CD4-positive, alpha-beta T cell treated with Interleukin-21 for 1 hour (primary cell): ENCODE results near the gene NUP188.

Experiments used
- DNase-seq: peaks from one replicate; pipeline ENCODE4 v3.0.0-alpha.2; 2020

NUP188 gene

DNA sequence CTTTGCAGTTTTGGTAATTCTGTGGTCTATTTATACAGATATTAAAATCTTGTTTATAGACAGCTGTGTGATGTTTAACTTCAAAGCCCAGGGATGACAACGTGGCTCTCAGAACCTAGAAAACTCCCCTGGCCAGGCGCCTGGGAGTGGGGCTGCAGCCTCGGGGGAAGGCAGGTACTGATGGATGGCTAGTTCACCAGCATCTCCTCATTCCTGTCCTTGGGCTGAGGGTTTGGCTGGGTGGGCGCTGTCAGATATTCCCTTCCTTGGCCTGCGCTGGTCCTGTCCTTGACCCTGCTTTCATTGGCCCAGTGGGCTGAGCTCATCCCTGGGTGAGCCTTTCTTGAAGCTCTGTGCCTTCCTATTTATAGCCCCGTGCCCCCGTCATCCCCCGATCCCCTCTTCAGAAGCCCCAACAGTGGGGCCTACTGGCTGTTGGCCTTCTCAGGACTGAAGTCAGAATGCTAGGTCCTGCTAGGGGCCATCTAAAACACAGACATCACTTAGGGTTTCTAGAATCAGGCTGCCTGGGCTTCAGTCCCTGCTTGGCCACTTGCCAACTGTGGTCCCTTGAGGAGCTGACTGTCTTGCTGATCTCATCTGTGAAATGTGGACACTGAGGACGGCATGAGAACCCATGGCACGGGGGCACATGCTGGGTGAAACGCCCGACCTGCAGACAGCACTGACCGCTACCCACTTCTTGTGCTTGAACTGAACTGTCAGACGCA lies 59.7 kb downstream of the NUP188 start:
- DNase-seq, result no peak

- DNase-seq, result no peak
These were observed 60.4 kb downstream of the NUP188 start for GRCh38 chr9:129007766-129008468.

DNA sequence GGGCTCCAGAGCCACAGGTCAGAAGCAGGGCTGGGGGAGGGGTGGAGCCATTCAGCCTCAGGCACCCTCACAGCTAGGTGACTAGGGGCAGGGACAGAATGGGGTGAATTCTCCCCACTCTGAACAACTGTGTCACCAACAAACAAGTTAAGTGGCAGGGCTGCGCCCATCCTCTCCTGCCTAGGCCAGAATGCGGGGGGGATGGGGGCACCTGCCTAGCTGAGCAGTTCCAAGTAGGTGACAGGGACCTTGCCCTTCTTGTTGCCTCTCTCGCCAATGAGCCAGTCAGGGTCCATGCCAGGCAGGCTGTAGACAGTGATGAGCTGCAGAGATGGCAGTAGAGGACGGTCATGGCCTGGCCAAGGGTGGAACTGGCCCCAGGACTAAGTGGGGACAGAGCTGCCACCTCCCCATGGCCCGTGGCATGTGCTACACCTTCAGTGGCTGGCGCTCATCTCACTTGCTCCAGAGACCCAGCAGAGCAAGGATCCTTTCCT lies 61.0 kb downstream of the NUP188 start:
- no peak for DNase-seq

DNA sequence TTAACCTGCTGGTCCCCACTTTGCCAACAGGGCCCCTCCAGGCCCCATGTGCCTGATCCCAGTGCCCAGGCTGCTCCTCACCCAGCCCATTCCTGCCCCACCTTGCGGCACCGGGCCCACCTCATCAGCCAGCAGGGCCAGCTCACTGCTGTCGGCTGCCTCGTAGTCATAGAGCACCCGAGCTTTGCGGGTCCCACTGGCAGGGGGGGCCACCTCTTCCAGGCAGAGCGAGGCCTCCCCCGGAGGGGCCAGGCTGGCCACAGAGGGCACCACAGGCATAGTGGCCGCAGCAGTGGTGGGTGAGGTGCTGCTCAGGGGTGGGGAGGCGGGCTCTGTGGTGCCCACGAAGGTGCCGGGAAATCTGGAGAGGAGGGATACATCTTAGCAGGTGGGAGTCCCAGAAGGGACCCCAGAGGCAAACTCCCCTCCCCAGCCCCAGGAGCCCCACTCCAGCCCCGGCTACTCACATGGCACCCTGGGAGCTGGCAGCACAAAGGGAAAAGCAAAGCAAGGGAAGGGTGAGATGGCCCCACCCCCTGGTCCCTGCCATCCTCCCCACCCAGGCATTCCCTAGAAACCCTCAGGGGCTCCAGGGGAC lies 61.6 kb downstream of the NUP188 start:
- DNase-seq, result no peak

DNA sequence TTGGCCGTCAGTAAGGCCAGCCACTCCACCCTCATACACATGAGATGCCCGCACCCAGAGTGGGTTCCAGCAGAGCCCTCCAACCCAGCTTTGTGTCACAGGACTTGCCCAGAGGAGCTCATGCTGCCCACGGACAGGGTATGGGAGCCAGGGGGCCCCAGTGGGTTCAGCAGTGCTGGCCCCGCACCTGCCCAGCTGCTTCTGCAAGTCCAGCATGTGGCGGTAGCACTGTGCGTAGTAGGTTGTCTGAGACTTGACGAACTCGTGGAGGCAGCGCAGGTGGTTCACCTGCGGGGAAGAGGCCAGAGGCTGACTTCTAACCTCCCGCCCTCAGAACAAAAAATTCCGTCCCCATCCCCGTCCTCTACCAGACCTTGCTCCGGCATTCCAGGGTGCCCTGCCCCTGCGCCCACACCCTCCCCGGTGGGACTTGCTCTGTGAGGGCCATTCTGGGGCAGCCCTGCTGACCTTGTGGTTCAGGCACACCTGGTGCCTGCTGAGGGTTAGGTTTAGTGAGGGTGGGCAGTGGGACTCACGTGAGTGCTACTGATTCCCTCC lies 62.2 kb downstream of the NUP188 start:
- no peak for DNase-seq

GRCh38 chr9:129010267-129010975 lies 62.9 kb downstream of the NUP188 start:
- DNase-seq, result no peak

GRCh38 chr9:129011170-129011569 lies 63.7 kb downstream of the NUP188 start:
- no peak for DNase-seq

DNA sequence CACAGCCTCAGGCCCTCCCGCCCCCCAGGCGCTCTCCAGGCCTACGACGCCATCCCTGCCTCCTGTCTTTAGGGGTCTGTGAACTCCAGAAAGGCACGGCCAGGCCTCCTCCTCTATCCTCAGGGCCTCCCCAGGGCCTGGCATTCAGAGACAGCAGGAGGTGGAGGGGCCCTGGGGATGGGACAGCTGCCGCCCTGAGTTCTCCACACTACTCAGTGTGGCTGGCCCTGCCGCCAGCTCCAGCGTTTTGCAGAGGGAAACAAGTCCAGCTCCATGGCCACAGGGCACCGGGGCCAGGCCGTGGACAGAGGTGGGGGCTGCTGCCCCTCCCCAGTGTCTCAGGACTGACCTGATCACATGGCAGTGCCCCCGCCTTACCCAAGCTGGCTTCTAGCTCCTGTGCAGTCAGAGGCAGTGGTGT lies 64.3 kb downstream of the NUP188 start:
- DNase-seq, result no peak

DNA sequence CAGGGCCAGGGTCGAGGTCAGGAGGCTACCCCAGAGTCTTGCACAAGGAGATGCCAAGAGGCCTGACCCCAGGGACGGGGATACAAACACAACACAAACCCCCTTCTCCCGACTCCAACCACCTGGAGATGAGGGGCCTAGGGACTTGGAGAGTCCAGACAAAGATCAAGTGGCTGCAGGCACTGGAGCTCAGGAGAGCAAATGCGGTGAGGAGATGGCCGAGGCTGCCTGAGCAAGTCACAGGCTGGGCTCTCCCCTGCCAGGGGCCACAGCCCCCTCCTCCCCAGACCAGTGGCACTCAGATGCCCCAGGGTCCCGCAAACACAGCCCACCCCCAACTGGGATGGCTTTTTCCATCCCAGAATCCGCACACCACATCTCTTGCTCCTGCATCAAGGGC lies 64.8 kb downstream of the NUP188 start:
- no peak for DNase-seq

DNA sequence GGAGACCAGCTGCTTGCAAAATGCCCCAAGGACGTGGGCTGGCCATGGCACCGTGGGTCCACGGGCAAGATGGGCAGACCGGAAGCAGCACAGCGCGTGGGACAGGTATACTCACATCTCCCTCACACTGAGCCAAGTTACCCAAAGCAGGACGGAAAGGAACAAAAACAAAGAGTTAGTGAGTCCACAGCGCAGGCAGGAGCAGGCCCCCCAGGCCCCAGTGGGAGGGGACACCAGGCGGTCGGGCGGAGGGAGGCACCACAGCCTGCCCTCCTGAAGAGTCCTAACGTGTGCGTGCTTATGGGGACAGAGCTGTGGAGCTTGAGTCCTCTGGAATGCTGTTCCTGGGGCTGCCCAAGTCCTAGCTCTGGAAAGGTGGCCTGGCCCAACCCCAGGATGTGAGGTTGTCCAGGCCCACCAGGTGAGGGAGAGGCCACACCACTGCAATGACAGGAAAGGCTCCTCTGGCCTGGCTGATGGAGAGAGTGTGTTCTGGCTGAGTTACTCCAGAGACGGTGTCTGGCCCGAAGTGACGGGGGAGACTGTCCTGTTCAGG lies 65.5 kb downstream of the NUP188 start:
- DNase-seq, result no peak

DNA sequence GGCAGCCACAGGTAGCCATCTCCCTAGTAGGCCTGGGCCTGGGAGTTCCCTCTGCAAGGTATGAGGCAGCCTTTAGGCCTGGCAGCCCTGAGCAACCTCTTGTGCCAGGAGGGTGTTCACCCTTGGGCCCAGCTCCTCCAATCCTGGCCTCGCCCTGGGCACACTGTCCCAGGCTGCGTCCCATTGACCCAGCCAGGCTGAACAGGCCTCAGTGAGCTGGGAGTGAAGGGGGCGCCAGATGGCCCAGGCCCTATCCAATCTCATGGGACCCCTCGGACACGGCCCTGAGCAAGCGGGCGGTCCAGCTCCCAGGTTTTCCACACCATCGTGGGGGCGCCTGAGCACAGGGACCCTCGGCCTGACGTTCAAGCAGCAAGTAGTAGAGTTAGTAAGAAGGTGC lies 66.2 kb downstream of the NUP188 start:
- DNase-seq, result no peak

DNA sequence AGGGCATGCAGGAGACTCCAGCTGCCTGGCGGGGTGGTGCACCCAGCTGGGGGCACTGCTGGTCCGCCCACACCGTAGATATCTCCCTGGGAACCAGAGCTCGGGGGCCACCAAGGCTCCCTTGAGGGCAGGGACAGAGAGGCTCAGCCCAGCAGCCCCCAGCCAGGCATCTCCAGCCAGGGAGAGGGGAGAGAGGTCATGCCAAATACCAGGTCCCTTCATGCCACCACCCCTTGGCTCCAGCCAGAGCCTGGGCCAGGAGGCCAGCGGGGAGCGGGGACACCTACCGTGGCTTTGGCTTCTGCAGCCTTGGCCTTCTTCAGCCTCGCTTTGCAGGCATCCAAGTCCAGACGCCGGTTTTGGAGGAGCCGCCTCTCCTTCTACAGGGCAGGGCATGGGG lies 66.6 kb downstream of the NUP188 start:
- no peak for DNase-seq

DNA sequence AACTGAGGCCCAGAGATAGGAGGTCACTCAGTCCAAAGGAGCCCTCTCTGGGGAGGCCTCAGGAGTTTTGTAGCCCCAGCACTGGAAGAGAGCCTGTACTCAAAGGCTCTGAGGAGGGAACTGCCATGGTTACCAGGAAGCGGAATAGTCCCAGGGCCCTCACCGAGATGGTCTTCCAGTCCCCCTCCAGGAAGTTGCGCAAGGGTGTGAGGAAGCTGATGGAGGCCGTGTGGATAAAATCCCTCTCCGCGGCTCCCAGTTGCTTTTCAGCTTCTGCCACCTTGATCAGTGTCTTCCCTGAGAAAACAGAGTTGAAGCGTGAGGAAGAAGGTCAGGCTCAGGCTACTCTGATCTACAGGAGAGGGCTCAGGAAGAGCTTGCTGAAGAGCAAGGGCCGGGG lies 67.1 kb downstream of the NUP188 start:
- DNase-seq, result no peak

GRCh38 chr9:129021091-129021490 lies 73.6 kb downstream of the NUP188 start:
- DNase-seq, result no peak

DNA sequence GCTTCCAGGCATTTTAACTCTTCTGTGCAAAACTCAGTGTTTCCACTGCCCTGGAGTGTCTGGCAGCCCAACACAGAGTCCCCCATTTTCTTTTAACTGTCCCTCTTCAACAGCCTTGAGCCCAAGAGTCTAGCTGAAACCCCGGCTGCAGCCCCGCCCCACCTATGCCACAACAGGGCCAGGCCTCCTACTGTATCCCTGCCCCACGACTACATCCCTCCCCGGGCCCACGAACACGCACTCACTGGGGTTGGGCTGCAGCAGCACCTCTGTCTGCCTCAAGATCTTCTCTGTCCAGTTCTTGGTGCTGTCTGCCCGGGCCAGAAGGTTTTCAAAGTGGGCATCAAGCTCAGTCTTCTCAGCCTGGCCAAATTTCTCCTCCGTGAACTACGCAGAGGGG lies 74.5 kb downstream of the NUP188 start:
- DNase-seq, result no peak

DNA sequence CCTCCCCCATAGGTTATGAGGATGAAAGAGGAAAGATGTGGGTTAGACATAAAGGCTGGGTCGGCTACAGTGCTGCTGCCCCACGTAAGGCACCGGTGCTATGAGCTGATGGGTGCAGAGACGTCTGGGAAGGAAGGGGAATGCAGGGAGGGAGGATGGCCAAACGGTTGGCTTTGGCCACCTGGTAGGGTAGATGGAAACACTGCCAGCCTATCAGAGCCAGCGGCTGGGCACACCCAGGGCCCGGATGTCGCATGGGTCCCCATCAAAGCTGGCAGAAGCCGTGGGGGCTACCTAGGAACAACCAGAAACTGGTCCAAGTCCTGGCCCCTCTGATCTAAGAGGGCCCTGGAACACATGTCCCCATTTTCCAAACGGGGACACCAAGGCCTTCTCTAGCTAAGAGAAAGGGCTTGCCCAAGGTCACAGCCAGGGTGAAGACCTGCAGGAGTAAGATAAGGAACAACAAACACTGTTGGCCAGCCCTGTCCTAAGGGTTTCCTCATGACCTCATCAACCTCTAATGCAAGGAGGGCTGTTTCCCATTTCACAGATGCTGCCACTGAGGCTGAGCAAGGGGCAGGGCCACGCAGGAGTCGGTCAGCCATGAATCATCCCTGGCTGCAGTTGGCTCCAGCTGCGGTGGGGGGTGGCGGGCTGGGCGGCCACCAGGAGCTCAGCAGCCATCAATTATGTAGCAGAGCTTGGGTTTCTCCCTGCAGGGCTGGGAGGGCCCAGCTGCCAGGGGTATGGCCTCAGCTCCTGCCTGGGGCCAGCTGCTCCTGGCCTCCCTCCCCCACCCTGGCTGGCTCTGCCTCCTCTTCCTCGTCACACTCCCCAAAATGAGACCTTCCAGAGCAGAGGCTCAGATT lies 75.8 kb downstream of the NUP188 start:
- no peak for DNase-seq

DNA sequence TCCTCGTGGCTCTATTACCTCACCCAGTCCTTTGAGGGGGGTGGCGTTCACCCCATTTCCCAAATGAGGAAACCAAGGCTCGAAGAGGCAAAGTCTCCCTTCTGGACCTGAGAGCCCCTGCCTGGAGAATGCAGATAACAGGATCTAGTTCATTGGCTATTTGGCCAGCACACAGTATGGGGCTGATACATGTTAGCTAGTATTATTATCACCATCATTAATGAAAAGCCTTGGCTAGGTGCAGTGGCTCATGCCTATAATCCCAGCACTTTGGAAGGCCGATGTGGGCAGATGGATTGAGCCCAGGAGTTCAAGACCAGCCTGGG lies 76.4 kb downstream of the NUP188 start:
- DNase-seq, result no peak

GRCh38 chr9:129026442-129027223 lies 79.1 kb downstream of the NUP188 start:
- DNase-seq, result no peak

GRCh38 chr9:129027224-129027684 lies 79.8 kb downstream of the NUP188 start:
- no peak for DNase-seq

DNA sequence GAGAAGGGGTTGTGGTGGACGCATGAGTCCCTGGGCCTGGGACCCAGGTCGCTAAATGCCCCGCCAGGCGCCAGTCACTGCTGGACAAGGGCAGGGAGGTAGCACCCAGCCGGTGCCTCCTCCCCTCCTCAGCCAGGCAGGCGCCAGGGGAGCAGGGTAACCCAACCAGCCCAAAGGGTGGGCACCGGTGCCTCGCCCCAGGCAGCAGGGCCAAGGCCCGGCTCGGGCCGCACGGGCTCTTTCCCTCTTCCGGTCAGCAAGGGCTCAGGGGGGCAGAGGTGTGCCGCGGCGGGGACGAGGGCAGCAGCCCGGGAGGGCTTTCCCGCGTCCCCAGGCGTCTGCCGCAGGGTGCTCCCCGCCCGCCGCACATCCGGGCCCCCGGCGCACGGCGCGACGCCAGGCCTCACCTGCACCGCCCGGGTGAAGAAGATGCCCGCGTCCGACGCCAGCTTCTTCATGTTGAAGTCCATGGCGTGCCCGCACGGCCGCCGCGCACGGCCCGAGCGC lies 80.2 kb downstream of the NUP188 start:
- no peak for DNase-seq
